Inflammatory macrophage (primary cell): ENCODE results near the gene OR1C1.
"Not testable (repeated sequence)": the region's sequence is repeated elsewhere in the genome, so short reads cannot be mapped to it uniquely, and the experiment has no call there.

Source experiments
- DNase-seq, 2 donors: peaks; one replicate each; pipeline ENCODE4 v3.0.0-alpha.2; 2020 to 2022
- total RNA-seq, 18 experiments: gene quantifications; one replicate each; lab custom pipeline; 2026; ENCODE audit warnings: mixed read lengths in 6 of 18, inconsistent platforms in 2 of 18; lab: John Stamatoyannopoulos, UW

OR1C1 gene
- total RNA-seq = 0 to 0.11 (median 0) reads per million in 18 experiments

GRCh38 chr1:247760456-247760855, at the start of gene OR1C1:
Gene OR1C1, minus strand, starts transcription at chr1:247760556. Its CDS starts 2,150 bp downstream, at chr1:247758406.
- DNase-seq = no peak

GRCh38 chr1:247797518-247797917, 37.2 kb upstream of the OR1C1 start:
- no peak for DNase-seq

GRCh38 chr1:247769603-247770002, 9.2 kb upstream of the OR1C1 start:
- no peak for DNase-seq

GRCh38 chr1:247754311-247754710, 6.0 kb downstream of the OR1C1 start:
- not testable (repeated sequence) for DNase-seq

GRCh38 chr1:247749870-247750269, 10.5 kb downstream of the OR1C1 start:
- DNase-seq = no peak

GRCh38 chr1:247748041-247748440, 12.3 kb downstream of the OR1C1 start, which contains the start of gene OR14A2:
Gene OR14A2, minus strand, starts transcription at chr1:247748141.
- DNase-seq = no peak

- DNase-seq = no peak
Measured at GRCh38 chr1:247747616-247748015, 12.7 kb downstream of the OR1C1 start.

GRCh38 chr1:247746391-247746935, 13.9 kb downstream of the OR1C1 start:
- no peak for DNase-seq

GRCh38 chr1:247742215-247742760, 18.1 kb downstream of the OR1C1 start:
- not testable (repeated sequence) for DNase-seq

- no peak for DNase-seq
Measured at GRCh38 chr1:247741756-247742155, 18.6 kb downstream of the OR1C1 start.

GRCh38 chr1:247740721-247741120, 19.6 kb downstream of the OR1C1 start:
- DNase-seq = no peak

GRCh38 chr1:247738315-247738714, 22.0 kb downstream of the OR1C1 start, which contains the start of gene OR14K1:
Gene OR14K1, plus strand, starts transcription at chr1:247738615. Its CDS starts 0 bp downstream, at chr1:247738615.
- no peak for DNase-seq

- DNase-seq = no peak
Measured at GRCh38 chr1:247721222-247721621, 39.1 kb downstream of the OR1C1 start.

GRCh38 chr1:247716546-247716945, 43.8 kb downstream of the OR1C1 start, which contains the start of gene OR6F1:
Gene OR6F1, minus strand, starts transcription at chr1:247716646. Its CDS starts 3,891 bp downstream, at chr1:247712755.
- DNase-seq = no peak

- no peak for DNase-seq
Measured at GRCh38 chr1:247713753-247714152, 46.6 kb downstream of the OR1C1 start.

- DNase-seq = not testable (repeated sequence)
Measured at GRCh38 chr1:247710681-247711080, 49.7 kb downstream of the OR1C1 start.
